Parathyroid adenoma (tissue), 2 donors: ENCODE results near the gene TTC12.

ENCODE experiments used
- H2AFZ ChIP-seq: fragments of 300-600 bp; sonication (generic); one replicate; pipeline ENCODE4 v1.7.0; 2017; ENCODE audit warnings: antibody characterized with exemption, mild to moderate bottlenecking
- H3K27ac ChIP-seq: fragments of 300-600 bp; sonication (generic); one replicate; pipeline ENCODE4 v1.7.0; 2017
- H3K27me3 ChIP-seq: fragments of 300-600 bp; sonication (generic); one replicate; pipeline ENCODE4 v1.7.0; 2017; ENCODE audit warnings: low read length; ENCODE audit not compliant: control insufficient read depth, insufficient read depth
- H3K36me3 ChIP-seq: fragments of 300-600 bp; sonication (generic); one replicate; pipeline ENCODE4 v1.7.0; 2017; ENCODE audit warnings: low read length; ENCODE audit not compliant: control insufficient read depth, insufficient read depth
- H3K4me1 ChIP-seq: fragments of 300-600 bp; sonication (generic); one replicate; pipeline ENCODE4 v1.7.0; 2017; ENCODE audit warnings: control low read depth
- H3K4me2 ChIP-seq: fragments of 300-600 bp; sonication (generic); one replicate; pipeline ENCODE4 v1.7.0; 2017; ENCODE audit warnings: low read length
- H3K4me3 ChIP-seq: fragments of 300-600 bp; sonication (generic); one replicate; pipeline ENCODE4 v1.7.0; 2017; ENCODE audit warnings: low read depth, low read length
- H3K79me2 ChIP-seq: fragments of 300-600 bp; sonication (generic); one replicate; pipeline ENCODE4 v1.7.0; 2017; ENCODE audit warnings: control low read depth
- H3K9ac ChIP-seq: fragments of 300-600 bp; sonication (generic); one replicate; pipeline ENCODE4 v1.7.0; 2017; ENCODE audit warnings: mild to moderate bottlenecking
- H3K9me3 ChIP-seq: fragments of 300-600 bp; sonication (generic); one replicate; pipeline ENCODE4 v1.7.0; 2017; ENCODE audit warnings: low read length; ENCODE audit not compliant: control insufficient read depth
- TF ChIP-seq, protein P1 (sequence below): fragments of 300-600 bp; sonication (generic); IDR thresholded peaks from one replicate; pipeline ENCODE4 v1.7.0; 2017; ENCODE audit warnings: antibody characterized with exemption, mild to moderate bottlenecking
- donor health status: primary hyperparathyroidism.

The TTC12 gene

GRCh38 chr11:113398669-113399430 lies 84.5 kb downstream of the TTC12 start:
- no peak overlapping the region for H3K4me2 ChIP-seq
- no peak overlapping the region for H3K4me3 ChIP-seq
- H3K4me1 ChIP-seq: no peaks in the 10 kb centered on the region
- no peaks in the 10 kb centered on the region for H3K79me2 ChIP-seq
- no peaks in the 10 kb centered on the region for H3K9me3 ChIP-seq
- no peak overlapping the region for H3K27ac ChIP-seq
- H2AFZ ChIP-seq: no peak overlapping the region
- no peaks in the 10 kb centered on the region for H3K27me3 ChIP-seq
- TF ChIP-seq, protein P1, sequence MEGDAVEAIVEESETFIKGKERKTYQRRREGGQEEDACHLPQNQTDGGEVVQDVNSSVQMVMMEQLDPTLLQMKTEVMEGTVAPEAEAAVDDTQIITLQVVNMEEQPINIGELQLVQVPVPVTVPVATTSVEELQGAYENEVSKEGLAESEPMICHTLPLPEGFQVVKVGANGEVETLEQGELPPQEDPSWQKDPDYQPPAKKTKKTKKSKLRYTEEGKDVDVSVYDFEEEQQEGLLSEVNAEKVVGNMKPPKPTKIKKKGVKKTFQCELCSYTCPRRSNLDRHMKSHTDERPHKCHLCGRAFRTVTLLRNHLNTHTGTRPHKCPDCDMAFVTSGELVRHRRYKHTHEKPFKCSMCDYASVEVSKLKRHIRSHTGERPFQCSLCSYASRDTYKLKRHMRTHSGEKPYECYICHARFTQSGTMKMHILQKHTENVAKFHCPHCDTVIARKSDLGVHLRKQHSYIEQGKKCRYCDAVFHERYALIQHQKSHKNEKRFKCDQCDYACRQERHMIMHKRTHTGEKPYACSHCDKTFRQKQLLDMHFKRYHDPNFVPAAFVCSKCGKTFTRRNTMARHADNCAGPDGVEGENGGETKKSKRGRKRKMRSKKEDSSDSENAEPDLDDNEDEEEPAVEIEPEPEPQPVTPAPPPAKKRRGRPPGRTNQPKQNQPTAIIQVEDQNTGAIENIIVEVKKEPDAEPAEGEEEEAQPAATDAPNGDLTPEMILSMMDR: no peak
- no peak overlapping the region for H3K9ac ChIP-seq
- no peaks in the 10 kb centered on the region for H3K36me3 ChIP-seq

DNA sequence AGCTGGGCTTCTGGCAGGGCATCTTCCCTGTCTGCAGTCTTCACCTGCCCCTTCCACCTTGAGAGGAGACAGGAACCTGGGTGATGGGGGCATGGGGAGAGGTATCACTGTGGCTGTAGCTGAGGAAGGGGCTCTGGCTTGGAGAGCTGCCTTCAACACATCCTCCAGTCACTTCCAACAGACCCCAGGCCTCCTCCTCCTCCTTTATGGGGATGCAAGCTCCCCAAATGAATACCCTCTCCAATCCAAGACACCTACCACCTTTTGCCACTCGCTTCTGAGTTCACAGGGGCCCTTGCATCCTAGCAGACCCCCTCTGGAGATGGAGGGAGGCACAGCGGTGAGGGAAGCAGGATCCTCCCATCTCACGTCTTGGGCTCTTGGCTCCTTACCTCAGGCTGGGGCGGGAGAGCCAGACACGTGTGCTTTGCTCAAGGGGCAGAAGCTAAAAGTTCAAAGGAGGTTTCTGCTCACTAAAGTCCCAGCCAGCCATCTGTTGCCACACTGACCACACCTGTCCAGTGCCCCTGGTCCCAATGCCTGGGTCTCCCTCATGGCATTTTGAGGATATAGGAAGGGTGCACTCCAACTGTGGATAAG lies 86.3 kb downstream of the TTC12 start:
- TF ChIP-seq, protein P1: no peak
- H3K4me1 ChIP-seq: no peaks in the 10 kb centered on the region
- H3K9me3 ChIP-seq: no peaks in the 10 kb centered on the region
- no peaks in the 10 kb centered on the region for H3K27me3 ChIP-seq
- H3K9ac ChIP-seq: no peak overlapping the region
- no peak overlapping the region for H2AFZ ChIP-seq
- no peak overlapping the region for H3K27ac ChIP-seq
- no peak overlapping the region for H3K4me2 ChIP-seq
- H3K36me3 ChIP-seq: no peaks in the 10 kb centered on the region
- no peaks in the 10 kb centered on the region for H3K79me2 ChIP-seq
- no peak overlapping the region for H3K4me3 ChIP-seq

DNA sequence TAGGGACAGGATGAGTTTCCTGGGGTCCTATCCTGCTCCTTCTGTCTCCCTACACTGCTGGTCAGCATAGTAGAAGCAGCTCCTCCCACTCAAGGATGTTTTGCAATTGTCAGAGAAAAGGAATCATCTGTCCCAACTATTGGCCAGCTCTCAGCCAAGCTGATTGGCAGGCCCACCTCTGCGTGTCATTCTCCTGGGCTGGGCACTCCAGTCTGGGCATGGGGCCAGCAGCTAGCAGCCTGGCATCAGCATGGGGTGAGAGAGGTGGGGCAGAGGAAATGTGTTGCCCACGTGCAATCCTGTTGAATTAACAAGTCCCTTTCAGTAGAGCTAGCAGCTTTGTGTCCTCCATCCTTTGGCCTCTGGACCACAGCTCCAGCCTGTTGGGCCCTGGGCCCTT lies 87.3 kb downstream of the TTC12 start:
- Histone ChIP-seq H3K9me3 (no peaks in the 10 kb centered on the region), H3K4me2 (no peak overlapping the region), H3K27ac (no peak overlapping the region), H3K27me3 (no peaks in the 10 kb centered on the region), H3K4me1 (no peaks in the 10 kb centered on the region), H3K79me2 (no peaks in the 10 kb centered on the region), H2AFZ (no peak overlapping the region), H3K4me3 (no peak overlapping the region), H3K36me3 (no peaks in the 10 kb centered on the region), H3K9ac (no peak overlapping the region)
- TF ChIP-seq, protein P1: no peak

GRCh38 chr11:113404859-113405430 lies 90.6 kb downstream of the TTC12 start:
- Histone ChIP-seq H3K4me2 (no peak overlapping the region), H3K36me3 (no peaks in the 10 kb centered on the region), H3K9me3 (no peaks in the 10 kb centered on the region), H3K27ac (no peak overlapping the region), H2AFZ (no peak overlapping the region), H3K27me3 (no peaks in the 10 kb centered on the region), H3K4me3 (no peak overlapping the region), H3K4me1 (no peaks in the 10 kb centered on the region), H3K9ac (no peak overlapping the region), H3K79me2 (no peaks in the 10 kb centered on the region)
- TF ChIP-seq, protein P1: no peak
